GM12864 (cell line): Measurements from ENCODE around the gene ARL14EPL.

ENCODE experiments used
- DNase-seq: peaks from one replicate; pipeline ENCODE4 v3.0.0-alpha.2; 2011; ENCODE audit warnings: low read depth
- H3K4me3 ChIP-seq: 2 replicates; pipeline ENCODE4 v1.5.1; 2011; ENCODE audit warnings: mild to moderate bottlenecking, low read depth, low read length, control low read depth
- CTCF ChIP-seq: IDR thresholded peaks from 2 replicates; pipeline ENCODE4 v1.5.1; 2011; ENCODE audit warnings: low read depth, mild to moderate bottlenecking, moderate library complexity, low read length, control low read depth, inconsistent platforms; ENCODE audit errors: missing control alignments

ARL14EPL gene

GRCh38 chr5:116045821-116046220, 13.5 kb downstream of the ARL14EPL start:
- TF ChIP-seq CTCF: no peak
- DNase-seq: no peak
- no peak overlapping the region for H3K4me3 ChIP-seq

GRCh38 chr5:116046261-116046660, 14.0 kb downstream of the ARL14EPL start:
- no peak overlapping the region for H3K4me3 ChIP-seq
- no peak for DNase-seq
- no peak for TF ChIP-seq CTCF

GRCh38 chr5:116046823-116047222, 14.6 kb downstream of the ARL14EPL start:
- no peak overlapping the region for H3K4me3 ChIP-seq
- TF ChIP-seq CTCF: no peak
- no peak for DNase-seq

- H3K4me3 ChIP-seq: no peak overlapping the region
- no peak for TF ChIP-seq CTCF
- no peak for DNase-seq
These were observed 26.2 kb downstream of the ARL14EPL start for GRCh38 chr5:116058346-116058936.

- no peak for DNase-seq
- H3K4me3 ChIP-seq: no peak overlapping the region
- TF ChIP-seq CTCF: no peak
These were observed 30.1 kb downstream of the ARL14EPL start for GRCh38 chr5:116062352-116062751.

- DNase-seq: no peak
- no peak for TF ChIP-seq CTCF
- H3K4me3 ChIP-seq: no peak overlapping the region
These were observed 31.7 kb downstream of the ARL14EPL start for GRCh38 chr5:116063950-116064349.

- H3K4me3 ChIP-seq: no peak overlapping the region
- no peak for DNase-seq
- peak; percentile 52 for TF ChIP-seq CTCF
These were observed 35.9 kb downstream of the ARL14EPL start for GRCh38 chr5:116068028-116068632.
